ENCODE data around the gene GFOD1.

Gene GFOD1

GRCh38 chr6:13396241-13396792 lies 91.1 kb downstream of the GFOD1 start:
- Histone ChIP-seq H2BK15ac (ENCODE audit: low read length) (no peak overlapping the region), H3K27me3 (ENCODE audit: control insufficient read depth in 3 of 3, insufficient read depth in 3 of 3, low read depth in 1 of 3, low read length in 3 of 3) (no peaks in the 10 kb centered on the region), H2AFZ (ENCODE audit: low read length) (no peak overlapping the region), H3K27ac (replicated peaks; ENCODE audit: low read length) (no peak overlapping the region), H3K4me3 (ENCODE audit: low read length in 2 of 2) (no peak overlapping the region), H3K79me1 (ENCODE audit: low read depth, low read length) (no peaks in the 10 kb centered on the region), H3K9ac (ENCODE audit: low read depth, low read length, poor library complexity) (no peak overlapping the region), H2BK120ac (ENCODE audit: low read depth, low read length) (no peak overlapping the region), H4K8ac (ENCODE audit: low read depth, low read length) (no peak overlapping the region), H3K4me2 (ENCODE audit: insufficient read depth, low read length, poor library complexity, severe bottlenecking) (no peak overlapping the region), H3K18ac (ENCODE audit: low read length) (no peak overlapping the region), H3K14ac (ENCODE audit: low read length) (no peak overlapping the region), H3K36me3 (replicated peaks in 1 of 2; ENCODE audit: control insufficient read depth in 2 of 2, insufficient read depth in 2 of 2, low read length in 2 of 2) (no peaks in the 10 kb centered on the region), H3K4me1 (ENCODE audit: control insufficient read depth in 2 of 2, insufficient read depth in 1 of 2, low read depth in 1 of 2, low read length in 2 of 2) (no peaks in the 10 kb centered on the region), H2AK5ac (ENCODE audit: low read depth, low read length) (no peak overlapping the region), H3K9me3 (replicated peaks in 1 of 2; ENCODE audit: control insufficient read depth in 2 of 2, insufficient read depth in 1 of 2, low read depth in 1 of 2, low read length in 2 of 2) (no peaks in the 10 kb centered on the region), H2BK5ac (ENCODE audit: low read length) (no peak overlapping the region), H3K23ac (ENCODE audit: low read depth, low read length, poor library complexity) (no peak overlapping the region), H2BK12ac (ENCODE audit: low read length) (no peak overlapping the region), H4K91ac (ENCODE audit: low read depth, low read length, poor library complexity) (no peak overlapping the region), H3K4ac (ENCODE audit: low read length) (no peak overlapping the region)
- WGBS, 2 donors (ENCODE audit: extremely low coverage in 2 of 2, insufficient read length in 2 of 2, insufficient replicate concordance in 1 of 2): no CpG with 5 or more reads among the region's 3 CpGs
- no peak for DNase-seq (ENCODE audit: low spot score)

- Histone ChIP-seq H3K18ac (ENCODE audit: low read length) (no peak overlapping the region), H3K23ac (ENCODE audit: low read depth, low read length, poor library complexity) (no peak overlapping the region), H4K91ac (ENCODE audit: low read depth, low read length, poor library complexity) (no peak overlapping the region), H2AK5ac (ENCODE audit: low read depth, low read length) (no peak overlapping the region), H3K4me1 (ENCODE audit: control insufficient read depth in 2 of 2, insufficient read depth in 1 of 2, low read depth in 1 of 2, low read length in 2 of 2) (no peaks in the 10 kb centered on the region), H3K4me3 (ENCODE audit: low read length in 2 of 2) (no peak overlapping the region), H2BK15ac (ENCODE audit: low read length) (no peak overlapping the region), H2BK5ac (ENCODE audit: low read length) (no peak overlapping the region), H3K27me3 (ENCODE audit: control insufficient read depth in 3 of 3, insufficient read depth in 3 of 3, low read depth in 1 of 3, low read length in 3 of 3) (no peaks in the 10 kb centered on the region), H3K4me2 (ENCODE audit: insufficient read depth, low read length, poor library complexity, severe bottlenecking) (no peak overlapping the region), H2BK12ac (ENCODE audit: low read length) (no peak overlapping the region), H3K4ac (ENCODE audit: low read length) (no peak overlapping the region), H3K9me3 (replicated peaks in 1 of 2; ENCODE audit: control insufficient read depth in 2 of 2, insufficient read depth in 1 of 2, low read depth in 1 of 2, low read length in 2 of 2) (no peaks in the 10 kb centered on the region), H3K79me1 (ENCODE audit: low read depth, low read length) (no peaks in the 10 kb centered on the region), H2AFZ (ENCODE audit: low read length) (no peak overlapping the region), H2BK120ac (ENCODE audit: low read depth, low read length) (no peak overlapping the region), H3K36me3 (replicated peaks in 1 of 2; ENCODE audit: control insufficient read depth in 2 of 2, insufficient read depth in 2 of 2, low read length in 2 of 2) (no peaks in the 10 kb centered on the region), H3K14ac (ENCODE audit: low read length) (no peak overlapping the region), H3K27ac (replicated peaks; ENCODE audit: low read length) (no peak overlapping the region), H4K8ac (ENCODE audit: low read depth, low read length) (no peak overlapping the region), H3K9ac (ENCODE audit: low read depth, low read length, poor library complexity) (no peak overlapping the region)
- WGBS, 2 donors (ENCODE audit: extremely low coverage in 2 of 2, insufficient read length in 2 of 2, insufficient replicate concordance in 1 of 2): no CpG with 5 or more reads among the region's 12 CpGs
- no peak for DNase-seq (ENCODE audit: low spot score)
Measured at GRCh38 chr6:13395272-13396237, 91.8 kb downstream of the GFOD1 start.

GRCh38 chr6:13392462-13392861 lies 94.9 kb downstream of the GFOD1 start:
- Histone ChIP-seq H3K4ac (ENCODE audit: low read length) (no peak overlapping the region), H3K23ac (ENCODE audit: low read depth, low read length, poor library complexity) (no peak overlapping the region), H3K36me3 (replicated peaks in 1 of 2; ENCODE audit: control insufficient read depth in 2 of 2, insufficient read depth in 2 of 2, low read length in 2 of 2) (no peaks in the 10 kb centered on the region), H3K14ac (ENCODE audit: low read length) (no peak overlapping the region), H4K91ac (ENCODE audit: low read depth, low read length, poor library complexity) (no peak overlapping the region), H3K9ac (ENCODE audit: low read depth, low read length, poor library complexity) (no peak overlapping the region), H4K8ac (ENCODE audit: low read depth, low read length) (no peak overlapping the region), H2AK5ac (ENCODE audit: low read depth, low read length) (no peak overlapping the region), H3K4me2 (ENCODE audit: insufficient read depth, low read length, poor library complexity, severe bottlenecking) (no peak overlapping the region), H3K27ac (replicated peaks; ENCODE audit: low read length) (no peak overlapping the region), H3K79me1 (ENCODE audit: low read depth, low read length) (no peaks in the 10 kb centered on the region), H3K4me1 (ENCODE audit: control insufficient read depth in 2 of 2, insufficient read depth in 1 of 2, low read depth in 1 of 2, low read length in 2 of 2) (no peaks in the 10 kb centered on the region), H2BK15ac (ENCODE audit: low read length) (no peak overlapping the region), H2BK120ac (ENCODE audit: low read depth, low read length) (no peak overlapping the region), H3K18ac (ENCODE audit: low read length) (no peak overlapping the region), H2AFZ (ENCODE audit: low read length) (no peak overlapping the region), H2BK5ac (ENCODE audit: low read length) (no peak overlapping the region), H2BK12ac (ENCODE audit: low read length) (no peak overlapping the region), H3K27me3 (ENCODE audit: control insufficient read depth in 3 of 3, insufficient read depth in 3 of 3, low read depth in 1 of 3, low read length in 3 of 3) (no peaks in the 10 kb centered on the region), H3K4me3 (ENCODE audit: low read length in 2 of 2) (no peak overlapping the region), H3K9me3 (replicated peaks in 1 of 2; ENCODE audit: control insufficient read depth in 2 of 2, insufficient read depth in 1 of 2, low read depth in 1 of 2, low read length in 2 of 2) (no peaks in the 10 kb centered on the region)
- no CpG with 5 or more reads among the region's 2 CpGs for WGBS, 2 donors (ENCODE audit: extremely low coverage in 2 of 2, insufficient read length in 2 of 2, insufficient replicate concordance in 1 of 2)
- no peak for DNase-seq (ENCODE audit: low spot score)

GRCh38 chr6:13391537-13391936 lies 95.9 kb downstream of the GFOD1 start:
- H3K36me3 ChIP-seq (replicated peaks in 1 of 2; ENCODE audit: control insufficient read depth in 2 of 2, insufficient read depth in 2 of 2, low read length in 2 of 2): no peaks in the 10 kb centered on the region
- no peak overlapping the region for H2BK120ac ChIP-seq (ENCODE audit: low read depth, low read length)
- no peak overlapping the region for H3K4me2 ChIP-seq (ENCODE audit: insufficient read depth, low read length, poor library complexity, severe bottlenecking)
- no peak overlapping the region for H2AK5ac ChIP-seq (ENCODE audit: low read depth, low read length)
- no peak overlapping the region for H2AFZ ChIP-seq (ENCODE audit: low read length)
- H3K4ac ChIP-seq (ENCODE audit: low read length): no peak overlapping the region
- no CpG with 5 or more reads among the region's 5 CpGs for WGBS, 2 donors (ENCODE audit: extremely low coverage in 2 of 2, insufficient read length in 2 of 2, insufficient replicate concordance in 1 of 2)
- H4K8ac ChIP-seq (ENCODE audit: low read depth, low read length): no peak overlapping the region
- no peaks in the 10 kb centered on the region for H3K9me3 ChIP-seq (replicated peaks in 1 of 2; ENCODE audit: control insufficient read depth in 2 of 2, insufficient read depth in 1 of 2, low read depth in 1 of 2, low read length in 2 of 2)
- no peaks in the 10 kb centered on the region for H3K27me3 ChIP-seq (ENCODE audit: control insufficient read depth in 3 of 3, insufficient read depth in 3 of 3, low read depth in 1 of 3, low read length in 3 of 3)
- no peak overlapping the region for H3K9ac ChIP-seq (ENCODE audit: low read depth, low read length, poor library complexity)
- no peak for DNase-seq (ENCODE audit: low spot score)
- no peak overlapping the region for H2BK15ac ChIP-seq (ENCODE audit: low read length)
- H4K91ac ChIP-seq (ENCODE audit: low read depth, low read length, poor library complexity): no peak overlapping the region
- no peak overlapping the region for H2BK5ac ChIP-seq (ENCODE audit: low read length)
- no peak overlapping the region for H3K14ac ChIP-seq (ENCODE audit: low read length)
- no peak overlapping the region for H3K27ac ChIP-seq (replicated peaks; ENCODE audit: low read length)
- no peaks in the 10 kb centered on the region for H3K79me1 ChIP-seq (ENCODE audit: low read depth, low read length)
- no peak overlapping the region for H2BK12ac ChIP-seq (ENCODE audit: low read length)
- no peak overlapping the region for H3K18ac ChIP-seq (ENCODE audit: low read length)
- no peaks in the 10 kb centered on the region for H3K4me1 ChIP-seq (ENCODE audit: control insufficient read depth in 2 of 2, insufficient read depth in 1 of 2, low read depth in 1 of 2, low read length in 2 of 2)
- H3K23ac ChIP-seq (ENCODE audit: low read depth, low read length, poor library complexity): no peak overlapping the region
- no peak overlapping the region for H3K4me3 ChIP-seq (ENCODE audit: low read length in 2 of 2)

Data from neuronal stem cell (in vitro differentiated cells).